Activated T-cell treated with anti-CD3 and anti-CD28 coated beads for 1 hour (primary cell): ENCODE results near the gene ETNPPL.
"Not testable (repeated sequence)": the region's sequence is repeated elsewhere in the genome, so short reads cannot be mapped to it uniquely, and the experiment has no call there.

Experiments
- DNase-seq: peaks from one replicate; pipeline ENCODE4 v3.0.0-alpha.2; 2020; ENCODE audit warnings: low read depth

Gene ETNPPL

DNA sequence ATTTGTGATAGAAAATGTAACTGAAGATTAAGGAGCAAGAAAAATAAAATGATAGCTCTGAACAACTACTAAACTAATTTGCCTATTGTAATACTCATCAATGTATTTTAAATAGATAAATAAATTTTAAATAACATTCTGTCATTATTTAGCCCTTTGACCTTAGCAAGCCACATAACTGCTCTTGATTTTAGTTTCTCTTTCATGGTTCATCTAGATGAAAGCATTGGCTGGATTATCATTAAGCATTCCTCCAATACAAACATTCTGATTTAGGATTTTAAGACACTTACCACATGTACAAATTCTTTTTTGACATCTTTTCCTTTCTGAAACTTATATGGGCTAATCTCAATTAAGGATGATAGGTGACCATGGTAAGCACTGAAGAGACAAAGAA lies 8.5 kb downstream of the ETNPPL start:
- DNase-seq, result no peak

DNA sequence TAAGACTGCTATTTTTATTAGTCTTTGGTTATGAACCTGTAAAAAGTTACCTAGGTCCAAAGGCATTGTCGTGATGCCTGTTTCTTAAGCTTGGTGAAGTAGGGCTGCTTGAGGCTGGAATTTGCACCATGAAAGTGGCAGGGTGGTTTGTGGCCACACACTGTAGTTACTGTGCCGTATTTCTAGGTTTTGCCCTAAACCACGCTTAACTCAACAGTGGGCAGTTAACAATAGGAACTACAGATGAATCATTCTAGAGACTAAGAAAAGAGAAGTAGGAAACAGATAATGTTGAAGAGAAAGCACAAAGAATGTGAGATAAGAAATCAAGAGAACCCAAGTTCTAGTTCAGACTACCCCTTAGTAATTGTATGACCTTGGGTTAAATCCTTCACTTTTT lies 11.5 kb downstream of the ETNPPL start:
- DNase-seq, result no peak

DNA sequence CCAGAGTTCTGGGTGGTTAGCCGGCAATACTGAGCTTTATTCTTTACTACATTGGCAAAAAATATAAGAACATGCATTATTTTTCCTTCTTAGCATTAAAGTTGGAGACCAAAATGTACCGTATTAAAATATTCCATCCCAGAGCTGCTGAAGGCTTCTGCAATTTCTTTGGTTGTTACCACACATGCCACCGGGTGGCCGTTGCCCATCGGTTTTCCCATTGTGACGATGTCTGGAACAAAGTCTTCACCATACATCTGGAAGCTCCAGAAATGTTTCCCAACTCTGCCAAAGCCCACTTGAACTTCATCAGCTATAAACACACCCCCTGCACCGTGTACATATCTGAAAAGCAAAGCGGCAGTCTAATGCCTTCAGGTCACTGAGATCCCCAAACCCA lies 13.7 kb downstream of the ETNPPL start:
- DNase-seq, result no peak

DNA sequence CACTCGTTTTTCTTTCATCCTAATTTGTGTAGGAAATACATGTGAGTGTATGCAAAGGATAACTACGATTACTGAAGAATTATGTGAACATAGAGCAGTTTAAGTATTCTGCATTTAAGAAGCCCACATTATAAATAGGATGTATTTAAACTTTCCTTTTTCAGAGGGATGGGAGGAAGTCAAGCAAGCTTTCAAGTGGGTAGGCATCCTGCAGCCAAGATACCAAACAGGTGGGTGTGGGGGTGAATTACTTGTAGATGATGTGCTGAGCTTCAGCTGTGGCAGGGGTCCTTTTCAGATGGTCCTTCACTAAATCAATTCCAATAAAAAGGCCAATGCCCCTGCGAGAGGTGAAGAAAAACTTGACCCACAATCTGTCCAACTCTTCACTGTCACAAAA lies 16.3 kb downstream of the ETNPPL start:
- DNase-seq, result no peak

DNA sequence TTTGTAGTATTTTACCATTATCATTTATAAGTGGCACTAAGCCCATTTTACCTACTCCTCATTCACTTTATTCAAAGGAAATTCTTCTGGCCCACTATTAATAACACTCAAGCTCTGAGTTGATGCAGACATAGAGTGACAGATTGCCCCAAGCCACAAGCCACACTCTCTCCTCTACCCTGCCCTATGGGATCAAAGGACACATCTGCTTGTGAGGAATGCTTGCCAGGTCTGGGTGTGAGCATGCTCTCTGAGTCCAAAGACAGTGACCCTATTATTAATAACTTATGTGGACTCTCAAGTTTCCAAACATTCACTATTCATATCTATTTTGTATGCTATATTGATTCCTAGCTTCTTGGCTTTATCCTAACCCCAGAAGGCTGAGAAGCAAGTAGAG lies 18.5 kb downstream of the ETNPPL start:
- no peak for DNase-seq

DNA sequence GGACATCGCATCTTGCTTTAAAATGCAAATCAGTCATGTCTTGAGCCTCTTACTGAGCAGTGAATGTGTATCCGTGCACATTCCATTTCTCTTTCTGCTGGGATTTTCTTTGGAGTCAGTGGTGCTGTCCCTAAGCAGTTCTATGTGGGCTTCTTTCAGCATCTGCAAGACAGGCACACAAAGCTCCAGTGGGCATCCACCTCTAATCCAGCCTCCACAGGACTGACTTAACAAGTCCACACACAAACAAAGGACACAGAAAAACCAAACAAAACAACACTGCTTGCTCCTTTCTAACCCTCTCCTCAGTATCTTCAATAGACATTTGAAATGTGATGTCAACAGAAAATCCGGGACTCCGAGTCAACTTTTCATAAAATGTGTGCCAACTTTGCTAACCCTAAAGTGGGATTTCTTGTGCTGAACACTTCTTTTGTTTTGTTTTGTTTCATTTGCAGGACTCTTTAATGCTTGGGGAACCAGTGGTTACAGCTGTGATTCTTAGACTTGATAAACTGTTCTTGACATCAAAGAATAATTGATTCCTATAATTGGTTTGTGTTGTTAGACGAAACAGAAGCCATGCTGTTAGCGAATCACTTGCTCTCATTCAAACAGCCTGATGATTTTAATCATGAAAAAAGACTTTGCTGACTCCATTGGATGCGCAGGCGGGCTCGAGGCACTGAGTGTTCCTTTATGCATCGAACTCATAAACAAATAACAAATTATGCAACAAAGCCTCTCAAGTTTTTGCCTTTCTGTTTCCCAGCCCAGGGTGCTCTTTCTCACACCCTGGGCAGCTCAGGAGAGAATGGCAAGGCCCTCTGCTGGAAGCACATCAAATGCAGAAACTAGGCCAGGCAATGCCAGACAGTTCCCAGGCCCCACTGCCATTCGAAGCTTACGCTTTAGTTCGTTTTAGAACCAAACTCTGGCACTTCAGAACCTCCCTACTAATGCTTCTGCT lies 20.1 kb downstream of the ETNPPL start:
- no peak for DNase-seq

DNA sequence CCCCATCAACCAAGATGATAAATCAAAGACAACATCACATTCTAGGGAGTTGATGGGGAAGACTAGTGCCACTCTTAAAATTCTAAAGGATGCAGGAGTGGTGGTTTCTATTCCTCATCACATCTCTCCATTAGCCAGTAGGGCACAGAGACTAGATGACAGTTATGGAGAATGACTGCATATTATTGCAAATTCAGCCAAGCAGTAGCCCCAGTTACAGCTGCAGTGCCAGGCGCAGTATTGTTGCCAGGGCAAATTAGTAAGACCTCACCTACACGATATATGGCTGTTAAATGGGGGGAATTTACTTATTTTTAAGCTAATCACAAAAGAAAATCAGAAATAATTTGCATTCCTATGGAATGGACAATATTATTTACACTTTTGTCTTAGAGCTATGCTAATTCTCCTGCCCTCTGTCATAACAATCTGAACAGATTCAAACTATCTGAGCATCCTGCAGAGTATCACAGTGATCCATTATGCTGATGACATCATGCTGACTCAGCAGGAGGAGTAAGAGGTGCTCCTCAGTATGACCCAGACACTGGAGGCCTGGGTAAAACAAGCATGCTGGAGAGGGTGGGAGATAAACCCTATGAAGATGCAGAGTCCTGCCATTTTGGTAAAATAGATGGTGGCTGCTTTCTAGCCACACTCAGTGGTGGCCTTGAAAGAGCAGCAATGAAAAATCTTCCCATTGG lies 24.7 kb downstream of the ETNPPL start:
- no peak for DNase-seq

DNA sequence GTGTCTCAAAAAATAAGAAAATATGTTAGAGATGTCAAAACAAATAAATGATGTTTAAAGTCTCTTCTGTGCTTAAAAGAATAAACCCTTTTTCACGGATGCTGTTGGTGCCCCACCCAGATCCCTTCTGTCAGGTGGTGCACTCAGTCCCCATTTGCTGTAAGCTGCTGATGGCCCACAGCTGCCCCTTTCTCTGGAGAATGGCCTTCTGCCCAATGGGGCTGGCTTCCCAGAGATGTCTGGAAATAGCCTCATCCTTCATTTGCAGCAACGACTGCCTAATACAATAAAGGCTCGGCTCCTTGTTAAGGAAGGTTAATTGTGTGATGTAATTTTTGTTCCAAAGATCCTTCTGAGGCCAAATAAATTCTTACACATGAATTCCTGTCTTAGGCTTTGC lies 31.8 kb downstream of the ETNPPL start:
- DNase-seq, result no peak

DNA sequence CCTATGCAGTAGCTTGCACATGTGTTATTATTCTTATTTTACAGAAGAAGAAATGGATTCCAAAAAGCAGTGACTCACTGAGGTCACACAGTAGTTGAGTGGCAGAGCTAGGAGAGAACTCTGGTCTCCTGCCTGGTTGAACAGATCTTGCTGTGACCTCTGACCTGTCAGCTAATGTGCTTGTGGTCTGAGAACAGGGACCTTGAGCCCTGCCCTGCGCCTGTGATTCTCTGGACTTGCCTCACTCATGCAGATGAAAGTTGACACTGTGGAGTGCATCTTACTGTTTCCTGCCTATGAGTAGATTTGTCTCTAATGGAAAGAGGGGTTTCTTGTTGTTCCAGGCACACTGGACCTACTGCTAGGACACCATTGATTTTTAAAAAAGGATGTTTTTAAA lies 32.3 kb downstream of the ETNPPL start:
- DNase-seq, result no peak

DNA sequence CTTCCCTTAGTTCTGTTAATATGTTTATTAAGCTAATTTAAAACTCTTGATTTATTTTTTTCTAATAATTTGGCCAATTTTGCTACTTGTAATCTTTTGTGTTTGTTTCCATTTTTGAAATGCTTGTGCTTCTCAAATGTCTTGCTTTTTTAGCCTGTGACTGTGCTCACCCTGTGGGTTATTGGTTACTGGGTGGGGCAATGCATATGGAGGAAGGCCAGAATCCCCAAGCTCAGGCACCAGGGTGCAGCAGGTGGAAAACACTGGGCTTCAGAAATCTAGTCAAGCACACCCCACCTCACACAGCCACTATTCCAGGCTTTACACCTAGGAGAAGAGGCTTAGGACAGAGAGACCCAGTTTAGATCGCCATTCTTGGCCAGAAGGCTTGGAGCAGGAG lies 33.1 kb downstream of the ETNPPL start:
- no peak for DNase-seq

DNA sequence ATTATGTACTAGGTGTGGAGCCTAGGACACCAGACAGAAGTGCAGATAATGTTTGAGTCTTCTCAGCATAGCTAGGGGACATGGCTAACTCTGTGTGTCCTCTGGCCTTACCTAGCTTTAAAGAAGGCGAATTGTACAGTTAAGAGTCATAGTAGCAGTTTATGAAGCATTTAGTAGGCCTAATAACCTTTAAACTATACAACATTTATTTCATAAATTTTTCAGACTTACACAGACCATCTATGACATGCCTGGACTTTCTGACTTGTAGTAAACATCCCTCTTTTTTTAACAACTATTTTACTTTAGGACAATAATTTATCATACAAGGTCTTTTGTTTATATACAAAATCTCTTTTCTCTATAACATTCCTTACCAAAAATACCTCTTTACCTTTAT lies 37.4 kb downstream of the ETNPPL start:
- DNase-seq, result no peak

DNA sequence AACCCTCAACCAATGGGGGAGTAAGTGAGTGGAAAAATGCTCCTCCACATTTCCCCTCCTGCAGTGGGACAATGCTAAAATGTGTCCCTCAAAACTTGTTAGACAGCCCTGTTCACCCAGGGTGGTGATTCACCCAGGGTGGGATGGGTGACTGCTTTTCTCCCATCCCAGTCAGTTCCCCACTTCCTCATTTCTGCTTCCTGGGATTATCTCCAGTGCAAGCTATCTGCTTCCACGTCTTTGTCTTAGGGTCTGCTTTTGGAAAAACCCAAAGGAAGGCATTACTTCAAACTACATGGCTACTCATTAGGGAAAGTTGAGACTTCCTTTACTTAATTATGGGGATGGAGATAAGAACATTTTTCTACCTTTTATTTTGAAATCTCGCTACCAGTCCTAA lies 45.5 kb downstream of the ETNPPL start:
- no peak for DNase-seq

DNA sequence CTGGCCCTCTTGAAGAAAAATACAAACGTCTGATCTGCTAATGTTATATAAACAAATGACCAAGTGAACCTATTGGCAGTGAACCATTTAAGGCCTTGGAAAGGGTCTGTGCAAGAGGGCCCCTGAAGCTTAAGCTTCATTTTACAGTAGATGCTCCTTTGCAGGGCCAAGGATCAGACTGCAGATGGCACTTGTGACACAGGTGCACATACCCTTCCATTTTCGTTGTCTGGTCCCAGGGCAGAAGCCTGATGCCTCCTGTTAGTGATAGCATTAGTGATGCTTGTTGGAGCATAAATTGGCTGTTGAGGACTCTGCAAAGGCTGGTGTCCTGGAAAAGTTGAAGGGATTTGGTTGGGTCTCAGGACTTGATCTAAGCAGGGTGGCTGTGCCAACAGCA lies 46.5 kb downstream of the ETNPPL start:
- DNase-seq, result no peak

DNA sequence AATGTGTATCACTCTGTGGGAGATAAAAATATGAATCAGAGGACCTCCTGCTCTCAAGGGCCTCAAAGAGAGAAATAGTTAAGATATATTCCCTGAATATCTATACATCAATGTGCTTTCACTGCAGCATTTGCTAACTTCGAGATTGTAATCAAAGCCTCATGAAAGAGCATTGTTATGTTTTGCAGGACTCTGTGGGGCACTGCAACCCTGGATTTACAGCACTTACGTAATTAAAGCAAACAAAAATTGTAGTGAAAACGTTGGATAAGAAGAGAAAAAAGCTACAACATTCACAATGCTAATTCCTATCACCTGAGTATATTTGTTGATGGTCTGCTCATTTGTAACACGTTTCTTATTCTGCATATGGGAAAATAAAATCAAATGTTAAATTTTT lies 48.0 kb downstream of the ETNPPL start:
- no peak for DNase-seq

DNA sequence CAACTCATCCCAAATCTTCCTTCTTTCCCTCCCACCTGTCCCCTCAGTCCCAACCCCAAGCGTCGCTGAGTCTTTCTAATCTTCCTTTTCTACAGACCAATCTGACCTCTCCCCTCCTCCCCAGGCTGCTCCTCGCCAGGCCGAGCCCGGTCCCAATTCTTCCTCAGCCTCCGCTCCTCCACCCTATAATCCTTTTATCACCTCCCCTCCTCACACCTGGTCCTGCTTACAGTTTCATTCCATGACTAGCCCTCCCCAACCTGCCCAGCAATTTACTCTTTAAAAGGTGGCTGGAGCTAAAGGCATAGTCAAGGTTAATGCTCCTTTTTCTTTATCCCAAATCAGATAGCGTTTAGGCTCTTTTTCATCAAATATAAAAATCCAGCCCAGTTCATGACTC lies 52.3 kb downstream of the ETNPPL start:
- DNase-seq, result not testable (repeated sequence)

DNA sequence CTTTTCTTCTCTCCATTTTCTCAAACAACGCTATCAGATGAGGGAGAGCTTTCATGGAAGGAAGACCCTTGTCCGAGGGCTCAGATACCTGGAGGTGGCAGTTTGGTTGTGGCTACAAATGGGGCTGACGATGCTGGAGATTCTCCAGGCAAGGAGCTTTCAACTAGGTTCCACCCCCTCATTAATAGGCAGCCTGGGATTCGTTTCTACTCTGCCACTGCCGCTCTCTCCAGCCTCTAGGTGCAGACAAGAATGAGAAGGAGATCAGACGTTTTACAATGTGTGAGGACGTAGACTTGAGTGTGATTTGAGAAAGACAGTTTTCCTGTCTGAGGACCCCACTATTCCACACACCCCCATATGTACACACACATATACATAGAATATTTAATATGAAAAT lies 53.1 kb downstream of the ETNPPL start:
- no peak for DNase-seq

DNA sequence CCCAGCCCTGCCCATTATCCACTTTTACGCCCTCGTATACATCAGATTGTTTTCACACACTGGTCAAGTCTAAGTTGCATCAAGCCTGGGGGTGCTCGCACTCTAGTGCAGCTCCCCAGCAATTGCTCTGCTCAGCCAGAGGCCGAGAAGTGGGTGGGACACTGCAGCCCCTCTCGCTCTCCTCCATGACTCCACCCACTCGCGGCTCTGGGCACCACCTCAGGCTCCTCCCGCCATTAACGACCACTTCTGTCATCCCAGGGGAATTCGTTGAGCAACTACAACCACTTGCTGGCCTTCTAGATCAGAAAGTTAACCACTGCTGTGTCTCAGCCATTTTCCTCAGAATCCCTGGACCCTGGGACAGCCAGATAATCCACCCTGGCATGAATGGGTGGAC lies 53.6 kb downstream of the ETNPPL start:
- no peak for DNase-seq

DNA sequence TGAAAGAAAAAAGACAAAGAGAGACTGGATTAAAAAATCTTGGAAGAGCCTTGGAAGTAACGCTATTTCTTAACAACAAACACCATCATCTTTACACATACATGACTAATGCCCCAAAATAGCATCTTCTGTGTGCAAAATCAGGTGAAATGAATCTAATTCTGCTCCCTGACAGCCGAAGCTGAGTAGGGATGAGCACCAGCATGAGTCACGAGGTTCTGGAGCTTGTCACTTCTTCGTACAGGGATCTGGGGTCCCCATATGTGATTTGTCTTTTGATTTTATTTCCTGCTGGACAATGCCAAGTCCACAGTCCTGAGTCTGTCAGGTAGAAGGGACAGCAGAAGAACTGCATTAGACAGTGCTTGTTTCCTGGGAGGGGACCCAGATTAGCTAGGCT lies 56.6 kb downstream of the ETNPPL start:
- DNase-seq, result no peak

DNA sequence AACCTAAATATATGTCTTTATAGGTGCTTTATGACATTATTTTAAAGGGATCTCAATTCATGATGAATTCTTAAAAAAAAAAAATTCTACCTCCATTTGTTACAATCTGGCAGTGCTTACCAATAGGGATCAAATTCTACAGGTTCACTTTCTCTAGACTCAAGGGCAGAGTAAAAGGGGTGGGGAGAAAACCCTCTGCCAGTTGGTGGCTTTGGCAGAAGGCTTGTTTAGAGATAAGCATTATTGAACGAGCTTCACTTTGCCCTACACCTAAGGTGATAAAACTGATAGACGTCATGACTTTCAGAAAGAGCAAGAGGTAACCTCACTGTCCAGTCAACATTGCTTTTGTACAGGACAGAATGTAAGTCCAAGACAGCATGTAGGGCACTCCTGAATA lies 58.9 kb downstream of the ETNPPL start:
- DNase-seq, result no peak

DNA sequence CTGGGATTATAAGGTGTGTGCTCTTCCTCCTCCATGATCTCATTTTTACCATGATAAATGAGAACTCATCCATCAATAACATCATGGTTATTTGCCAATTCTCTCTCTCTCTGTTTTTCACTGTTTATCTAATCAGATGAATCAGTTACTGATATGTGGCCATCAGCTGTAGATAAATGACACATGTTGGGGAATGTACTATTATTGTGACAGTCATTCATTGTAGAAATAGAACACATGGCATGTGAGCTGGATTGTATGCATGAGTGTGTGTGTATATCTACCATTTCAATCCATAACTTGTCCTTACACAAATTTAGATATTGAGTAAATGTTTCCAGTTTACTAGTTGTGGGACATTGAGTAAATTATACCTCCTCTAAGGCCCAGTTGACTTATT lies 59.5 kb downstream of the ETNPPL start:
- no peak for DNase-seq

DNA sequence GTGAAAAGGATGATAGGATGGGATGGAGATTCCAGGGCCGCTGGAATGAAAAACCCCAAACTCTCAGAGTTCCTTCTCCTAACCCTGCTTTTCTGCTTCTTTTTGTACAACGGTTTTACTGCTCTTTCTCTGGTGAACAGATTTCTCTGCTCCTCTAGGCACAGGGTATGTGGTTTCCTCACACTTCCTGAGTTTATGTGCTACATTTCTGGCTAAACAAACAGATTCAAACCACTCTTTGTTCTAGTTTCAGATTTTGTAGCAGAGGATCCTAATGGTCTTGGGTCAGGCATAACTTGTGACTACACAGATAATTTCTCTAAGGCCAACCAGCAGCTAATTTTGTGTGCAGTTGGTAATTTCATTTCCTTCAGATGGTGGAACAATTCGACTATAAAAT lies 59.9 kb downstream of the ETNPPL start:
- no peak for DNase-seq

DNA sequence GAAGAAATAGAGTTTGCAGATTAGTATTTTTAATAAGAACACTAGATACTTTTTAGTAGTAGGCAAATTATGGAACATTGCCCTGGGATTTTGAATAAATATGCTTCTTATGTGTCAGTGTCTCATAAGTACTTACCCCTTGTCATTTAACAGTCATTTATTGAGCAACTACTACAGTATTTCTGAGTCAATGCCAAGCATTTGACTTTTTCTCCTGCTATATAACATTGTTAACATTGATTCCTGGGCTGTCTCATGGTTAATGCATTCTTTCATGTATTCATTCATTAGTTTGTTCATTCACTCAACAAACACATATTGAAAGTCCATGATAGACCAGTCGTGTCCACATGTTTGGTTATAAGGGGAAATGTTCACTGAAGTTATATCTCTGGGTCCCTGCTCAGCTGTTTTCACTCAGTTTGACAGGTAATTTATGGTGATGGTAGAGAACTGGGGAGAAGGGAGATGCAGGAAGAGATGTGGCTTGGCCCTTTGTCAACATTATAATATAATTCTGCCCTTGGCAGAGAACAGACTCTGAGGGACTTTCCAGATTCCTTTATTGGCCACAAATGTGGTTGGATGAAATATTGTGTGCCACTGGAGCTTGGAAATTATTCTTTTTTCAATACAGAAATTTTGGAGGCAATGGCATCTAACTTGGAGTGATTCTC lies 62.6 kb downstream of the ETNPPL start:
- DNase-seq, result no peak

DNA sequence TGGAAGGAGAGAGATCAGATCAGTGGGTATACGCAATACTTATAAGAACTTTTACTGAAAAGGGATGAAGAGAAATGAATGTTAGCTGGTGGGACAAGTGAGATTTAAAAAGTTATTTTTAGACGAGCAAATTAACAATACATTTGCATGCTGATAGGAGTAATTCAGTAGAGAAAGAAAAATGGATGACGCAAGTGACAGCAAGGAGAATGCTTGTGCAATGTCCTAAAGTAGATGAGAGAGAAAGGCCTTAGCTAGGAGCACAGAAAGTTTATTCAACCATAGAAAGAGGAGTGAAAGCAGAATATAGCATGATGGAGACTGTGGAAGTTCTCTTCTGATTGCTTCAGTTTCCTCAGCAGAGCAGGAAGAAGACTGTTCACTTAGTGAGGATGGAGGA lies 66.7 kb downstream of the ETNPPL start:
- no peak for DNase-seq
